ENCODE results near the gene KIAA1328.
"Not testable (repeated sequence)": the region's sequence is repeated elsewhere in the genome, so short reads cannot be mapped to it uniquely, and the experiment has no call there.

KIAA1328 gene

DNA sequence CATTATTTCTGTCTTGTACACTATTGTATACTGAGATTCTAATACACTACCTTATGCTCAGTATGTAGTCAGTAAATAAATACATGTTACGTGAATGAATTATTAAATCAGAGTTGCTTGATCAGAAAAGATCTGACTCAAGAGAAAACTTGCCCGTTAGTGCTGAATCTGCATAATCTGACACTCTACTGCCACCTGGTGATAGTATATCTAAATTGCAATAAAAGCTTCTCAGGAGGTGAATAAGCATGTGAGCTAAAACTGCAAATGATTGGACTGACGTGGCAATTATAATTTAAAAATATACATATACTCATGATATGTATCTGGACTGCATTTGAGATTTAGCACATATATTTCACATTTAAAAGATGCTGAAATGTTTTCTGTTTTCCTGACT is 70.4 kb downstream of the KIAA1328 start:
- Histone ChIP-seq H3K27me3 (ENCODE audit: control insufficient read depth, insufficient read depth, low read length) (no peaks in the 10 kb centered on the region), H3K27ac (ENCODE audit: low read length) (no peak overlapping the region), H3K36me3 (ENCODE audit: control insufficient read depth, insufficient read depth, low read length) (no peaks in the 10 kb centered on the region), H3K9me3 (ENCODE audit: control insufficient read depth, insufficient read depth, low read length) (no peaks in the 10 kb centered on the region), H3K4me3 (ENCODE audit: low read length) (no peak overlapping the region), H3K4me1 (ENCODE audit: control insufficient read depth, insufficient read depth, low read length) (no peaks in the 10 kb centered on the region)
- WGBS (ENCODE audit: insufficient coverage, insufficient read length), result no CpG with 5 or more reads among the region's 3 CpGs
- DNase-seq (ENCODE audit: low read depth, low spot score), result peak; percentile 1

DNA sequence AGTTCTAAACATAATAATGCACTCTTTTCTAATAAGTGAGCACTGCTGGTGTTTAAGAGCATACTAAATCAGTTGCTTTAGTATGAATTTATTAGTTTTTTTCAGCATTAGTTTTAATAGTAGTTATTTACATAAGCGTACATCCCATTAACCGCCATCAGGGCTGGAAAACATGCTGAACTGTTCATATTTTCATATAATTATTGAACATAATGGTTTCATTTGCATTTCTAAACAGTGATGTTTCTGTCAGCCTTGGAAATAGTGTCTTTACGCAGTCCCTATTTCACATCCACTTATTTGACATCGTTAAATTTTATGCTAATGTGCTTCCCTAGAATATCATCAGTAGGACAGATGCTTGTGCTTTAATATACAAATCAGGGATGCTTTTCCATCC is 71.5 kb downstream of the KIAA1328 start:
- Histone ChIP-seq H3K27ac (ENCODE audit: low read length) (no peak overlapping the region), H3K9me3 (ENCODE audit: control insufficient read depth, insufficient read depth, low read length) (no peaks in the 10 kb centered on the region), H3K36me3 (ENCODE audit: control insufficient read depth, insufficient read depth, low read length) (no peaks in the 10 kb centered on the region), H3K4me1 (ENCODE audit: control insufficient read depth, insufficient read depth, low read length) (no peaks in the 10 kb centered on the region), H3K27me3 (ENCODE audit: control insufficient read depth, insufficient read depth, low read length) (no peaks in the 10 kb centered on the region), H3K4me3 (ENCODE audit: low read length) (no peak overlapping the region)
- no CpG with 5 or more reads among the region's 4 CpGs for WGBS (ENCODE audit: insufficient coverage, insufficient read length)
- no peak for DNase-seq (ENCODE audit: low read depth, low spot score)

DNA sequence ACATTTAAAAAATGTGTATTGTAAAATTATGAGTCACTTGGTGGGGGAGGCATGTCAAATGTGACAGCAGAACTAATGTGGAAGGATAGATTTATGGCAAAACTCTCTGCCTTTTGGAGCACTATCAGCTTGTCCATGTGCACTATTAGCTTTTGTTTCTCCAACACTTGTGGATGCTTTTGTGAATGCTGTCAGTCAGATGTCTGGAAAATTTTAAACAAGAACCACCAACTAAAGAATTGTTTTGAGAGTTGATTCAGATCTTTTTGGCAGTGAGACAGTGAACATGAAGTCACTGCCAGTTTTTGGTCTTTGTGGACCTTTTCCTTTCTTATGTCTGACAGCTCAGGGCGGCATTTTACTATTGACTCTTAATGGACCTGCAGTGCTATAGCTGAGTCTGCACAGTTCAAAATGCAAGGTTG is 72.4 kb downstream of the KIAA1328 start:
- no peaks in the 10 kb centered on the region for H3K36me3 ChIP-seq (ENCODE audit: control insufficient read depth, insufficient read depth, low read length)
- H3K4me1 ChIP-seq (ENCODE audit: control insufficient read depth, insufficient read depth, low read length), result no peaks in the 10 kb centered on the region
- H3K27ac ChIP-seq (ENCODE audit: low read length), result no peak overlapping the region
- no CpG with 5 or more reads among the region's 1 CpG for WGBS (ENCODE audit: insufficient coverage, insufficient read length)
- H3K9me3 ChIP-seq (ENCODE audit: control insufficient read depth, insufficient read depth, low read length), result no peaks in the 10 kb centered on the region
- no peak overlapping the region for H3K4me3 ChIP-seq (ENCODE audit: low read length)
- DNase-seq (ENCODE audit: low read depth, low spot score), result no peak
- H3K27me3 ChIP-seq (ENCODE audit: control insufficient read depth, insufficient read depth, low read length), result no peaks in the 10 kb centered on the region

DNA sequence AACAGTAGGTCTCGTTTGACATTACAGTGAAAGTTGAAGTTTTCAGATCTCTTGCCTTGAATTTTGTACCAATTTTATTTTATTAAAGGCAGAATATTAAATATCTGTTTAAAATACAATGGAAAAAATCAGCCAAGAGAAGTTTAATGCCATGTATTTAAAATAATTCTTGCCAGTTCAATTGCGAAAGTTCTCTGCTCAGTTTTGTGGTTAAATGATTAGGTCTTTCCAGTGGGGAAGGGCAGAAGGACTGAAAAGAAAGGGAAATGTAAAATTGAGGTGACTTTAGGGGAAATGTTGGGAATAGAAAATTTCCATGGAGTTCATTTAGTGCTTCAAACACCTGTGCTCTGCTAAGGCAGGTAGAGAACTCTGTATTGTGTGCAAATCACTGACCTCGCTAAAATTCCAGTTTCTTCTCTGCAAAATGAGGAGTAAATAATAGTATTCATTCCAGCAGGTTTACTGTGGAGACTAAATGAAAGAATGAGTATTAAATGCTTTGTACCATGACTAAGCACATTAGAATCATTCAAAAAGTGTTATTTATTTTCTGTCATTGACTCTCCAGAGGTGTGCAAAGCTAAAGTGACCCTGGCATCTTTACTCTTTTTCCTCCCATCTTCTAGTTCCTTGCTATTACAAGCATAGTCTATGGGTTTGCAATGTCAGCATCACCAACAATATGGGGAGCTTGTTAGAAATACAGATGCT is 74.4 kb downstream of the KIAA1328 start:
- no CpG with 5 or more reads among the region's 3 CpGs for WGBS (ENCODE audit: insufficient coverage, insufficient read length)
- Histone ChIP-seq H3K36me3 (ENCODE audit: control insufficient read depth, insufficient read depth, low read length) (no peaks in the 10 kb centered on the region), H3K4me3 (ENCODE audit: low read length) (no peak overlapping the region), H3K4me1 (ENCODE audit: control insufficient read depth, insufficient read depth, low read length) (no peaks in the 10 kb centered on the region), H3K27ac (ENCODE audit: low read length) (no peak overlapping the region), H3K9me3 (ENCODE audit: control insufficient read depth, insufficient read depth, low read length) (no peaks in the 10 kb centered on the region), H3K27me3 (ENCODE audit: control insufficient read depth, insufficient read depth, low read length) (no peaks in the 10 kb centered on the region)
- no peak for DNase-seq (ENCODE audit: low read depth, low spot score)

DNA sequence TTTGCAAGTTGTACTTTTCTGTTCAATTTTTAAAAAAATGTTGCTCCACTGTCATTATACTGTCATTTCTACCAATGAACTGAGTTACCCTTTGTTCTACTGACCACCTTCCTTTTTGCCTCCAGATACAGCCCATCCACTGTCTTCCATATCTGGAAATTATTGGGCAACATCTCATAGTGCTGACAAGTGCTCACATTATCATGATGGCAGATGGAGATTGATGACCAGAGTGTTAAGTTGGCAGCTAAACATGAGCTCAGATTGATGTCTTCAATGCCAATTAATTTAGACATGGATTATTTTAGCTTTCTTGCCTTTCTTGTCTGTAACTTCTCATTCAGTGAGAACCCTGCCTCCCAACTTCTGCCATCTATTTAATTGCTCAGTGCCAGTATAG is 76.6 kb downstream of the KIAA1328 start:
- Histone ChIP-seq H3K9me3 (ENCODE audit: control insufficient read depth, insufficient read depth, low read length) (no peaks in the 10 kb centered on the region), H3K27ac (ENCODE audit: low read length) (no peak overlapping the region), H3K27me3 (ENCODE audit: control insufficient read depth, insufficient read depth, low read length) (no peaks in the 10 kb centered on the region), H3K36me3 (ENCODE audit: control insufficient read depth, insufficient read depth, low read length) (no peaks in the 10 kb centered on the region), H3K4me1 (ENCODE audit: control insufficient read depth, insufficient read depth, low read length) (no peaks in the 10 kb centered on the region), H3K4me3 (ENCODE audit: low read length) (no peak overlapping the region)
- DNase-seq (ENCODE audit: low read depth, low spot score), result no peak

DNA sequence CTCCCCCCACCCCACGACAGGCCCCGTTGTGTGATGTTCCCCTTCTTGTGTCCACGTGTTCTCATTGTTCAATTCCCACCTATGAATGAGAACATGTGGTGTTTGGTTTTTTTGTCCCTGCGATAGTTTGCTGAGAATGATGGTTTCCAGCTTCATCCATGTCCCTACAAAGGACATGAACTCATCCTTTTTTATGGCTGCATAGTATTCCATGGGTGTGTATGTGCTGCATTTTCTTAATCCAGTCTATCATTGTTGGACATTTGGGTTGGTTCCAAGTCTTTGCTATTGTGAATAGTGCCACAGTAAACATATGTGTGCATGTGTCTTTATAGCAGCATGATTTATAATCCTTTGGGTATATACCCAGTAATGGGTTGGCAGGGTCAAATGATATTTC is 80.4 kb downstream of the KIAA1328 start:
- H3K27me3 ChIP-seq (ENCODE audit: control insufficient read depth, insufficient read depth, low read length); DNase-seq (ENCODE audit: low read depth, low spot score); H3K9me3 ChIP-seq (ENCODE audit: control insufficient read depth, insufficient read depth, low read length); H3K4me1 ChIP-seq (ENCODE audit: control insufficient read depth, insufficient read depth, low read length); H3K27ac ChIP-seq (ENCODE audit: low read length); H3K4me3 ChIP-seq (ENCODE audit: low read length); H3K36me3 ChIP-seq (ENCODE audit: control insufficient read depth, insufficient read depth, low read length): not testable (repeated sequence)
- WGBS (ENCODE audit: insufficient coverage, insufficient read length), result no CpG with 5 or more reads among the region's 4 CpGs

DNA sequence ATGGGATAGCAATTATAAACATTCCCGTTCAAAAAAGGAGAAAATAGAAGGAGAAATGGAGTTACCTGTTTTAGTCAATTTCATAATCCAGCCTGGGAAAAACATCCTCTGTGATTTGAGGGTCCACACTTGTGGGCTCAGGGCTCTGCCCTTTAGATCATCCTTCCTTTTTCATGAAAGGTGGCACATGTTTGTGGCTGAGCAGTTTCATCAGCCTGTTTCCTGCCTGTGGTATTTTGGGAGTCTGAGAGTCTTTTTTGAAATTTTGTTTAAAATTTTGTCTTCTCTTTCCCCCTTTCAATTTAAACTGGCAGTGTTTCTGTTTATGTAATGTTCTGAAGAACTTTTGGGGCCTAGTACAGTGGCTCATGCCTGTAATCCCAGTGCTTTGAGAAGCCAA is 84.0 kb downstream of the KIAA1328 start:
- Histone ChIP-seq H3K4me1 (ENCODE audit: control insufficient read depth, insufficient read depth, low read length) (no peaks in the 10 kb centered on the region), H3K9me3 (ENCODE audit: control insufficient read depth, insufficient read depth, low read length) (no peaks in the 10 kb centered on the region), H3K27me3 (ENCODE audit: control insufficient read depth, insufficient read depth, low read length) (no peaks in the 10 kb centered on the region), H3K4me3 (ENCODE audit: low read length) (no peak overlapping the region), H3K27ac (ENCODE audit: low read length) (no peak overlapping the region), H3K36me3 (ENCODE audit: control insufficient read depth, insufficient read depth, low read length) (no peaks in the 10 kb centered on the region)
- no peak for DNase-seq (ENCODE audit: low read depth, low spot score)
- WGBS (ENCODE audit: insufficient coverage, insufficient read length), result no CpG with 5 or more reads among the region's 1 CpG

DNA sequence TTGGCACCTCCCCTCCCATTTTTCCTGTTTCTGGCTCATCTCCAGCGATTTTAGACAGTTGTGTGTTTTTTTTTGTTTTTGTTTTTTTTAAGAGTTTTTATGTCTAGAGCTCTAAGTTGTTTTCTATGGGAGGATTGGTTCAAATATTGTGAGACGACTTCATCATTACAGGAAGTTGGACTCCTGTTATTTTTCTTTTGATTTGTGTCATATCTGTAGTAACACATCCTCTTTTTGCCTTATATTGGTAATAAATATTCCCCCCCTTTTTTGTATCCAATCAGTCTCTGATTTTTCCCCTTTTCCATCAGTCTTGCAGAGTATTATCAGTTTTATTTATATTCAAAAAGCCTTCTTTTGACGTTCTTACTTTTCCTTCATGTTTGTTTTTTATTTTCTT is 89.0 kb downstream of the KIAA1328 start:
- no CpG with 5 or more reads among the region's 3 CpGs for WGBS (ENCODE audit: insufficient coverage, insufficient read length)
- no peak for DNase-seq (ENCODE audit: low read depth, low spot score)
- Histone ChIP-seq H3K4me1 (ENCODE audit: control insufficient read depth, insufficient read depth, low read length) (no peaks in the 10 kb centered on the region), H3K27me3 (ENCODE audit: control insufficient read depth, insufficient read depth, low read length) (no peaks in the 10 kb centered on the region), H3K36me3 (ENCODE audit: control insufficient read depth, insufficient read depth, low read length) (no peaks in the 10 kb centered on the region), H3K4me3 (ENCODE audit: low read length) (no peak overlapping the region), H3K9me3 (ENCODE audit: control insufficient read depth, insufficient read depth, low read length) (no peaks in the 10 kb centered on the region), H3K27ac (ENCODE audit: low read length) (no peak overlapping the region)

DNA sequence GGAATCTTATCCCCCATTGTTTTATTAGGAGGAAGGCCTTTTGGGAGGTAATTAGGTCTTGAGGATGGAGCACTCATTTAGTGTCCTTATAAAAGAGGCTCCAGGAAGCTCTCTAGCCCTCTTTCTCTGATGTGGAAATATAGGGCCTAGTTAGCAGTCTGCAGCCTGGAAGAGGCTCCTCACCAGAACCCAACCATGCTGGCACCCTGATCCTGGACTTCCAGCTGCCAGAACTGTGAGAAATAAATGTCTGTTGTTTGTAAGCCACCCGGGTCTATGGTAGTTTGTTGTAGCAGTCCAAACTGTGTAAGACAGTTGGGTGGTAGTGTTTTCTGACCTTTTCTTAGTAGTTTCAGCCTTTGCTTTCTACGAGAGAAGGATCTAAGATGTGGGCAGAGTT is 100.7 kb downstream of the KIAA1328 start:
- no peak overlapping the region for H3K4me3 ChIP-seq (ENCODE audit: low read length)
- no peaks in the 10 kb centered on the region for H3K36me3 ChIP-seq (ENCODE audit: control insufficient read depth, insufficient read depth, low read length)
- H3K27ac ChIP-seq (ENCODE audit: low read length), result no peak overlapping the region
- no peaks in the 10 kb centered on the region for H3K9me3 ChIP-seq (ENCODE audit: control insufficient read depth, insufficient read depth, low read length)
- H3K4me1 ChIP-seq (ENCODE audit: control insufficient read depth, insufficient read depth, low read length), result no peaks in the 10 kb centered on the region
- no peaks in the 10 kb centered on the region for H3K27me3 ChIP-seq (ENCODE audit: control insufficient read depth, insufficient read depth, low read length)
- no peak for DNase-seq (ENCODE audit: low read depth, low spot score)
- no CpG with 5 or more reads among the region's 2 CpGs for WGBS (ENCODE audit: insufficient coverage, insufficient read length)

DNA sequence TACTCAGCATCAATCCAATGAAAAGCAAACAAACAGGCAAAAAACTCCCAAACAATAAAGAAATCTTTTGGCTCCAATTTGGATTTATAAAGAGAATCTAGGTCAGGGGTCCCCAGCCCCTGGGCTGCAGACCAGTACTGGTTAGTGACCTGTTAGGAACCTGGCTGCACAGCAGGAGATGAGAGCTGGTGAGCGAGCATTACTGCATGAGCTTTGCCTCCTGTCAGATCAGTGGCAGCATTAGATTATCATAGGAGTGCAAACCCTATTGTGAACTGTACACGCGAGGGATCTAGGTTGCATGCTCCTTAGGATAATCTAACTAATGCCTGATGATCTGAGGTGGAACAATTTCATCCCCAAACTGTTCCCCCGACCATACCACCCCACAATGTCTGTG is 102.2 kb downstream of the KIAA1328 start:
- DNase-seq (ENCODE audit: low read depth, low spot score), result no peak
- WGBS (ENCODE audit: insufficient coverage, insufficient read length), result no CpG with 5 or more reads among the region's 4 CpGs
- Histone ChIP-seq H3K4me3 (ENCODE audit: low read length) (no peak overlapping the region), H3K4me1 (ENCODE audit: control insufficient read depth, insufficient read depth, low read length) (no peaks in the 10 kb centered on the region), H3K27ac (ENCODE audit: low read length) (no peak overlapping the region), H3K36me3 (ENCODE audit: control insufficient read depth, insufficient read depth, low read length) (no peaks in the 10 kb centered on the region), H3K9me3 (ENCODE audit: control insufficient read depth, insufficient read depth, low read length) (no peaks in the 10 kb centered on the region), H3K27me3 (ENCODE audit: control insufficient read depth, insufficient read depth, low read length) (no peaks in the 10 kb centered on the region)

DNA sequence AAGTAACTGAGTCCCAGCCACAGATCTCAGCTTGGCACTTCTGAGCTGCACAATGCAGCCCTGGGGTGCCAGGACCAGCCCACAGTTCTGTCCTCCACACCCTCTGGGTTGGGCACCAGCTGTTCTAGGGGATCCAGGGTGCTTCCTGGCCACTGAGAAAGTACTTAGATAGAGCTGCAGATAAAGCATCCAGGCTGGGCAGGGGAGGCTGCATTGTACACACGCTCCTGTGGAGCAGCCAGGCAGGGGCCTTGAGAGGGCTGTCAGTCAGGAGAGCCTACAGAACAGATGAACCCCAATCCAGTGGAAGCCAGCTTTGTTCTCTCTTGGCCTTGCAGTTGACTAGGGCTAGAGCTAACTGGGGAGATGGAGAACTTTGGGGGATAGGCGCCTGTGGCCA is 104.6 kb downstream of the KIAA1328 start:
- H3K27me3 ChIP-seq (ENCODE audit: control insufficient read depth, insufficient read depth, low read length), result no peaks in the 10 kb centered on the region
- H3K27ac ChIP-seq (ENCODE audit: low read length), result no peak overlapping the region
- no peak for DNase-seq (ENCODE audit: low read depth, low spot score)
- H3K4me1 ChIP-seq (ENCODE audit: control insufficient read depth, insufficient read depth, low read length), result no peaks in the 10 kb centered on the region
- no CpG with 5 or more reads among the region's 2 CpGs for WGBS (ENCODE audit: insufficient coverage, insufficient read length)
- H3K4me3 ChIP-seq (ENCODE audit: low read length), result no peak overlapping the region
- H3K36me3 ChIP-seq (ENCODE audit: control insufficient read depth, insufficient read depth, low read length), result no peaks in the 10 kb centered on the region
- no peaks in the 10 kb centered on the region for H3K9me3 ChIP-seq (ENCODE audit: control insufficient read depth, insufficient read depth, low read length)

Measured in iPS DF 6.9 (cell line).